HCT116 (cell line): ENCODE measurements around the gene PNLIP. TPM values are rescaled to one million over a fixed set of nuclear protein-coding genes. Genes with fewer than 3 reads are reported as not detected.

ENCODE experiments used
- ATAC-seq: fragments of 200-7000 bp; cut with Tn5 transposase; 2 replicates; pipeline ENCODE4 v1.9.1; 2020; ENCODE audit warnings: mild to moderate bottlenecking, moderate library complexity
- BruUV-seq: library from RNA; stranded (reverse); fragments of 400-500 nt; replicated peaks from 2 replicates; lab custom pipeline; 2021; lab: Mats Ljungman, UMichigan
- CTCF ChIA-PET: fragments of 300-600 bp; sonication (Branson Sonifier 250); formaldehyde crosslinking; loops from one replicate; lab custom pipeline; 2021; ENCODE audit warnings: antibody characterized with exemption; lab: Charles Lee
- POLR2A ChIA-PET: fragments of 300-600, 350-600 bp; sonication (Branson Sonifier 250); formaldehyde crosslinking; loops from one replicate; lab custom pipeline; 2021; ENCODE audit warnings: antibody characterized with exemption; lab: Charles Lee
- RAD21 ChIA-PET, 2 experiments: fragments of 300-600 bp; sonication (Branson Sonifier 250); formaldehyde crosslinking; loops; one replicate each; lab custom pipeline; 2023; ENCODE audit warnings: low total read pairs in 2 of 2; ENCODE audit not compliant: uncharacterized antibody in 2 of 2, unreplicated experiment in 2 of 2, low non-redundant PET in 1 of 2; lab: Charles Lee
- DNase-seq: peaks from one replicate; pipeline ENCODE4 v3.0.0-alpha.2; 2010; ENCODE audit warnings: low read depth, low spot score
- H2AFZ ChIP-seq: fragments of 200-600 bp; shearing (Covaris generic), sonication (generic); 2 replicates; pipeline ENCODE4 v1.6.1; 2017; ENCODE audit warnings: low read depth, mixed run types, mixed read lengths, antibody characterized with exemption, low read length; ENCODE audit not compliant: poor library complexity, severe bottlenecking
- H3K27ac ChIP-seq: 2 replicates; pipeline ENCODE4 v1.5.1; 2012; ENCODE audit warnings: low read depth, low read length
- H3K27me3 ChIP-seq: fragments of 200-600 bp; sonication (generic); 2 replicates; pipeline ENCODE4 v1.6.1; 2016; ENCODE audit warnings: mixed run types, low read length, mixed read lengths; ENCODE audit not compliant: insufficient read depth
- H3K36me3 ChIP-seq, 2 experiments: fragments of 200-500 bp in 1 of 2; fragments of 200-600 bp in 1 of 2; sonication (Bioruptor generic) in 1 of 2; sonication (generic) in 1 of 2; 2 replicates each; pipeline versions ENCODE4 v1.5.1 to v1.6.1; 2014 to 2016; ENCODE audit warnings: low read length in 2 of 2, inconsistent platforms in 1 of 2, mixed read lengths in 1 of 2, mixed run types in 1 of 2; ENCODE audit not compliant: insufficient read depth in 2 of 2, control insufficient read depth in 1 of 2
- H3K4me1 ChIP-seq, 2 experiments: fragments of 200-600 bp in 1 of 2; sonication (generic) in 1 of 2; 2 replicates each; pipeline versions ENCODE4 v1.5.1 to v1.6.1; 2012 to 2017; ENCODE audit warnings: low read length in 2 of 2, inconsistent platforms in 1 of 2, mild to moderate bottlenecking in 1 of 2, mixed read lengths in 1 of 2, mixed run types in 1 of 2, moderate library complexity in 1 of 2; ENCODE audit not compliant: insufficient read depth in 2 of 2, control insufficient read depth in 1 of 2
- H3K4me2 ChIP-seq: fragments of 200-600 bp; sonication (generic); 2 replicates; pipeline ENCODE4 v1.6.1; 2017; ENCODE audit warnings: mixed run types, low read length, mixed read lengths
- H3K4me3 ChIP-seq, 2 experiments: fragments of 200-600 bp in 1 of 2; sonication (generic) in 1 of 2; replicated peaks in 1 of 2; 2 replicates each; pipeline ENCODE4 v1.5.1; 2011 to 2016; ENCODE audit warnings: low read length in 2 of 2, control low read depth in 1 of 2, low read depth in 1 of 2, mild to moderate bottlenecking in 1 of 2, mixed read lengths in 1 of 2, mixed run types in 1 of 2
- H3K79me2 ChIP-seq: fragments of 200-600 bp; sonication (generic); 2 replicates; pipeline ENCODE4 v1.6.1; 2017; ENCODE audit warnings: mild to moderate bottlenecking, mixed run types, low read length, moderate library complexity, mixed read lengths; ENCODE audit not compliant: insufficient read depth
- H3K9ac ChIP-seq: fragments of 200-600 bp; sonication (generic); 2 replicates; pipeline ENCODE4 v1.6.1; 2016; ENCODE audit warnings: low read length, mixed read lengths
- H3K9me2 ChIP-seq: fragments of 200-600 bp; sonication (generic), shearing (Covaris generic); 2 replicates; pipeline ENCODE4 v1.6.1; 2017; ENCODE audit warnings: mixed run types, mild to moderate bottlenecking, moderate library complexity; ENCODE audit not compliant: insufficient read depth
- H3K9me3 ChIP-seq, 2 experiments: fragments of 200-500 bp in 1 of 2; fragments of 200-600 bp in 1 of 2; sonication (Bioruptor generic) in 1 of 2; sonication (generic) in 1 of 2; 2 replicates each; pipeline ENCODE4 v1.6.1; 2014 to 2017; ENCODE audit warnings: low read length in 2 of 2, mixed read lengths in 2 of 2, inconsistent platforms in 1 of 2, low read depth in 1 of 2, mild to moderate bottlenecking in 1 of 2, mixed run types in 1 of 2, moderate library complexity in 1 of 2; ENCODE audit not compliant: control insufficient read depth in 1 of 2, insufficient read depth in 1 of 2
- H4K20me1 ChIP-seq: fragments of 200-600 bp; sonication (generic), shearing (Covaris generic); 2 replicates; pipeline ENCODE4 v1.6.1; 2017; ENCODE audit warnings: mixed run types, mild to moderate bottlenecking, moderate library complexity; ENCODE audit not compliant: insufficient read depth
- ATF3 ChIP-seq: IDR thresholded peaks from 2 replicates; pipeline ENCODE4 v1.6.1; 2012
- CEBPB ChIP-seq: IDR thresholded peaks from 2 replicates; pipeline ENCODE4 v1.6.1; 2012; ENCODE audit warnings: low read depth
- CTCF ChIP-seq, 3 experiments: fragments of 200-600 bp in 1 of 3; sonication (generic) in 1 of 3; IDR thresholded peaks in 2 of 3; conservative IDR thresholded peaks in 1 of 3; 2 replicates each; pipeline ENCODE4 v1.5.1; 2012 to 2017; ENCODE audit warnings: low read depth in 2 of 3, low read length in 2 of 3, antibody characterized with exemption in 1 of 3, borderline replicate concordance in 1 of 3, control low read depth in 1 of 3, mild to moderate bottlenecking in 1 of 3, mixed read lengths in 1 of 3, mixed run types in 1 of 3, moderate library complexity in 1 of 3; ENCODE audit not compliant: insufficient read depth in 1 of 3
- EGR1 ChIP-seq: IDR thresholded peaks from 2 replicates; pipeline ENCODE4 v1.6.1; 2012; ENCODE audit warnings: low read depth
- EZH2phosphoT487 ChIP-seq: fragments of 200-600 bp; IDR thresholded peaks from 2 replicates; pipeline ENCODE4 v1.6.1; 2018; ENCODE audit warnings: antibody characterized with exemption, borderline replicate concordance
- FOSL1 ChIP-seq: IDR thresholded peaks from 2 replicates; pipeline ENCODE4 v1.6.1; 2012; ENCODE audit warnings: low read depth
- JUND ChIP-seq: IDR thresholded peaks from 2 replicates; pipeline ENCODE4 v1.6.1; 2012
- MAX ChIP-seq: IDR thresholded peaks from 2 replicates; pipeline ENCODE4 v1.6.1; 2012
- POLR2A ChIP-seq: IDR thresholded peaks from 2 replicates; pipeline ENCODE4 v1.7.0; 2011; ENCODE audit warnings: borderline replicate concordance; ENCODE audit not compliant: insufficient read depth, insufficient read length; ENCODE audit errors: extremely low read depth
- POLR2AphosphoS5 ChIP-seq: IDR thresholded peaks from 2 replicates; pipeline ENCODE4 v1.6.1; 2011; ENCODE audit warnings: mild to moderate bottlenecking, low read depth, low read length, moderate library complexity
- RAD21 ChIP-seq: IDR thresholded peaks from 2 replicates; pipeline ENCODE4 v1.6.1; 2012; ENCODE audit warnings: low read depth, mild to moderate bottlenecking
- SIN3A ChIP-seq: IDR thresholded peaks from 2 replicates; pipeline ENCODE4 v1.6.1; 2012; ENCODE audit warnings: low read depth
- SP1 ChIP-seq: IDR thresholded peaks from 2 replicates; pipeline ENCODE4 v1.6.1; 2012; ENCODE audit warnings: low read depth
- SRF ChIP-seq: IDR thresholded peaks from 2 replicates; pipeline ENCODE4 v1.6.1; 2012; ENCODE audit warnings: low read depth
- TCF7L2 ChIP-seq: IDR thresholded peaks from 2 replicates; pipeline ENCODE4 v1.7.0; 2011; ENCODE audit warnings: borderline replicate concordance, inconsistent platforms; ENCODE audit not compliant: insufficient read depth, insufficient read length; ENCODE audit errors: extremely low read depth
- YY1 ChIP-seq: IDR thresholded peaks from 2 replicates; pipeline ENCODE4 v1.6.1; 2011; ENCODE audit warnings: low read length, low read depth, moderate library complexity, mild to moderate bottlenecking; ENCODE audit not compliant: insufficient replicate concordance; ENCODE audit errors: extremely low read depth
- ZFX ChIP-seq: fragments of 450-650 bp; IDR thresholded peaks from 2 replicates; pipeline ENCODE4 v1.6.1; 2017
- ZNF274 ChIP-seq: fragments of 200-500 bp; sonication (Bioruptor generic); IDR thresholded peaks from 2 replicates; pipeline ENCODE4 v1.6.1; 2014; ENCODE audit warnings: mild to moderate bottlenecking, low read depth, low read length, inconsistent platforms
- intact Hi-C: fragments of 100-400 bp; cut with micrococcal nuclease; formaldehyde crosslinking; loops from 2 replicates; pipeline ENCODE4 v1.10.0; 2022
- total RNA-seq: library from RNA; stranded (reverse); gene quantifications from one replicate; pipeline ENCODE4 v1.2.1, GENCODE V29; 2021; ENCODE audit not compliant: unreplicated experiment

PNLIP gene
- total RNA-seq, 1 experiment from 2014 or later, result 1.3 TPM

- H2AFZ ChIP-seq, result no peak overlapping the region
- ChIA-PET CTCF (interaction anchor here (1.4 to 2.6 kb wide), 3 partner anchors 11 to 47 kb away, joined by 3 to 14 read pairs (median 5); no protein-coding TSS in a partner anchor), POLR2A (no interaction called here), RAD21 (no interaction called here)
- H4K20me1 ChIP-seq, result no peaks in the 10 kb centered on the region
- no peaks in the 10 kb centered on the region for H3K79me2 ChIP-seq
- no peak overlapping the region for H3K4me2 ChIP-seq
- peaks cover 13% of the 10 kb centered on the region; the same call in 1 of the 2 replicates for H3K27me3 ChIP-seq
- H3K4me3 ChIP-seq, result no peak overlapping the region
- no peaks in the 10 kb centered on the region for H3K9me3 ChIP-seq
- no TSS peak for BruUV-seq
- intact Hi-C loops, result no loop called here
- H3K9me2 ChIP-seq, result no peaks in the 10 kb centered on the region
- TF ChIP-seq ATF3 (no peak), CTCF (IDR thresholded peaks at IDR 0.05 in 2 of 3, conservative IDR thresholded peaks at IDR 0.05 in 1 of 3; ENCODE audit: borderline replicate concordance in 1 of 3, insufficient read depth in 1 of 3, low read depth in 2 of 3, low read length in 2 of 3) (0 out of 6 replicates have a peak, but pooled peaks of 1 of the 3 experiments have one; percentile 16)
- H3K36me3 ChIP-seq, result no peaks in the 10 kb centered on the region
- no peak overlapping the region for H3K27ac ChIP-seq
- H3K9ac ChIP-seq, result no peak overlapping the region
- DNase-seq (no peak), ATAC-seq (no peak)
- no peaks in the 10 kb centered on the region for H3K4me1 ChIP-seq
Observed at GRCh38 chr10:116510565-116510964, 35.2 kb upstream of the PNLIP start.

- Histone ChIP-seq H3K9ac (no peak overlapping the region), H3K4me2 (no peak overlapping the region), H3K79me2 (no peaks in the 10 kb centered on the region), H3K9me3 (no peaks in the 10 kb centered on the region), H3K4me3 (no peak overlapping the region), H2AFZ (no peak overlapping the region), H3K27ac (no peak overlapping the region), H3K4me1 (no peaks in the 10 kb centered on the region), H4K20me1 (no peaks in the 10 kb centered on the region), H3K36me3 (no peaks in the 10 kb centered on the region), H3K27me3 (peaks cover 13% of the 10 kb centered on the region; the same call in 1 of the 2 replicates), H3K9me2 (no peaks in the 10 kb centered on the region)
- POLR2A ChIA-PET, result no interaction called here
- CTCF ChIA-PET, result interaction anchor here (1.5 to 2.6 kb wide), 2 partner anchors 11 to 46 kb away, joined by 3 to 14 read pairs; no protein-coding TSS in a partner anchor
- BruUV-seq, result no TSS peak
- intact Hi-C loops, result no loop called here
- no peak for DNase-seq
- peak; percentile 86 for ATAC-seq
- RAD21 ChIA-PET, result no interaction called here
- TF ChIP-seq ZFX (no peak), JUND (no peak), SRF (no peak), MAX (no peak), EGR1 (0 out of 2 replicates have a peak, but pooled peaks have one; percentile 17), ATF3 (no peak), SP1 (no peak), CEBPB (no peak), EZH2phosphoT487 (no peak), POLR2AphosphoS5 (no peak), YY1 (no peak), POLR2A (no peak), FOSL1 (no peak), TCF7L2 (no peak), ZNF274 (no peak), RAD21 (peak; percentile 44), SIN3A (no peak)
Observed at GRCh38 chr10:116511365-116511764, 34.4 kb upstream of the PNLIP start.
